ENCODE measurements around the gene PRSS21. TPM values are rescaled to one million over a fixed set of nuclear protein-coding genes. Genes with fewer than 3 reads are reported as not detected.

Gene PRSS21
- total RNA-seq, 2 experiments from 2014 or later, result 68.7 to 69.6 TPM

- POLR2A ChIA-PET, result no interaction called here
- H3K79me2 ChIP-seq (ENCODE audit: insufficient read depth, low read depth, low read length), result no peaks in the 10 kb centered on the region
- DNase-seq (ENCODE audit: low spot score), result no peak
These were observed 31.7 kb upstream of the PRSS21 start for GRCh38 chr16:2785101-2785991.

GRCh38 chr16:2786061-2786825 lies 30.8 kb upstream of the PRSS21 start:
- no peak overlapping the region for H3K4me2 ChIP-seq (ENCODE audit: low read length)
- no peaks in the 10 kb centered on the region for H3K79me2 ChIP-seq (ENCODE audit: insufficient read depth, low read depth, low read length)
- H2AFZ ChIP-seq (ENCODE audit: low read length), result no peak overlapping the region
- no peaks in the 10 kb centered on the region for H3K4me1 ChIP-seq (ENCODE audit: insufficient read depth, low read length, poor library complexity, severe bottlenecking)
- H3K4me3 ChIP-seq (ENCODE audit: low read depth, low read length, poor library complexity, severe bottlenecking), result no peak overlapping the region
- no peaks in the 10 kb centered on the region for H3K9me2 ChIP-seq (ENCODE audit: insufficient read depth, low read length)
- no peak for TF ChIP-seq EZH2phosphoT487 (IDR thresholded peaks at IDR 0.05; ENCODE audit: borderline replicate concordance, low read depth, low read length)
- no peak for TF ChIP-seq CTCF (conservative IDR thresholded peaks at IDR 0.05; ENCODE audit: low read length)
- intact Hi-C loops (cut with micrococcal nuclease; ENCODE audit: unreplicated experiment), result no loop called here
- no peaks in the 10 kb centered on the region for H3K36me3 ChIP-seq (ENCODE audit: insufficient read depth, low read length)
- POLR2A ChIA-PET, result no interaction called here
- no peak overlapping the region for H3K27ac ChIP-seq (ENCODE audit: low read depth, low read length, poor library complexity, severe bottlenecking)
- no peaks in the 10 kb centered on the region for H4K20me1 ChIP-seq (ENCODE audit: insufficient read depth, low read length)
- no TSS peak for BruUV-seq (replicated peaks)
- CTCF ChIA-PET (ENCODE audit: unreplicated experiment), result interaction anchor here (0.6 kb wide), 1 partner anchor 800 kb away, joined by 3 read pairs; no protein-coding TSS in a partner anchor
- H3K9me3 ChIP-seq (ENCODE audit: low read length), result no peaks in the 10 kb centered on the region
- no peak for DNase-seq (ENCODE audit: low spot score)

More at GRCh38 chr16:2785101-2785991, 31.7 kb upstream of the PRSS21 start:
- Histone ChIP-seq H3K4me2 (ENCODE audit: low read length) (no peak overlapping the region), H3K4me3 (ENCODE audit: low read depth, low read length, poor library complexity, severe bottlenecking) (no peak overlapping the region), H3K27ac (ENCODE audit: low read depth, low read length, poor library complexity, severe bottlenecking) (no peak overlapping the region), H3K9me3 (ENCODE audit: low read length) (no peaks in the 10 kb centered on the region), H3K9me2 (ENCODE audit: insufficient read depth, low read length) (no peaks in the 10 kb centered on the region), H3K36me3 (ENCODE audit: insufficient read depth, low read length) (no peaks in the 10 kb centered on the region), H3K4me1 (ENCODE audit: insufficient read depth, low read length, poor library complexity, severe bottlenecking) (no peaks in the 10 kb centered on the region), H4K20me1 (ENCODE audit: insufficient read depth, low read length) (no peaks in the 10 kb centered on the region), H2AFZ (ENCODE audit: low read length) (no peak overlapping the region)
- intact Hi-C loops (cut with micrococcal nuclease; ENCODE audit: unreplicated experiment), result no loop called here
- TF ChIP-seq EZH2phosphoT487 (IDR thresholded peaks at IDR 0.05; ENCODE audit: borderline replicate concordance, low read depth, low read length), result no peak
- peak; percentile 58 for TF ChIP-seq CTCF (conservative IDR thresholded peaks at IDR 0.05; ENCODE audit: low read length)
- no TSS peak for BruUV-seq (replicated peaks)
- CTCF ChIA-PET (ENCODE audit: unreplicated experiment), result no interaction called here
